Measurements from ENCODE around the gene PACSIN2.

Gene PACSIN2

DNA sequence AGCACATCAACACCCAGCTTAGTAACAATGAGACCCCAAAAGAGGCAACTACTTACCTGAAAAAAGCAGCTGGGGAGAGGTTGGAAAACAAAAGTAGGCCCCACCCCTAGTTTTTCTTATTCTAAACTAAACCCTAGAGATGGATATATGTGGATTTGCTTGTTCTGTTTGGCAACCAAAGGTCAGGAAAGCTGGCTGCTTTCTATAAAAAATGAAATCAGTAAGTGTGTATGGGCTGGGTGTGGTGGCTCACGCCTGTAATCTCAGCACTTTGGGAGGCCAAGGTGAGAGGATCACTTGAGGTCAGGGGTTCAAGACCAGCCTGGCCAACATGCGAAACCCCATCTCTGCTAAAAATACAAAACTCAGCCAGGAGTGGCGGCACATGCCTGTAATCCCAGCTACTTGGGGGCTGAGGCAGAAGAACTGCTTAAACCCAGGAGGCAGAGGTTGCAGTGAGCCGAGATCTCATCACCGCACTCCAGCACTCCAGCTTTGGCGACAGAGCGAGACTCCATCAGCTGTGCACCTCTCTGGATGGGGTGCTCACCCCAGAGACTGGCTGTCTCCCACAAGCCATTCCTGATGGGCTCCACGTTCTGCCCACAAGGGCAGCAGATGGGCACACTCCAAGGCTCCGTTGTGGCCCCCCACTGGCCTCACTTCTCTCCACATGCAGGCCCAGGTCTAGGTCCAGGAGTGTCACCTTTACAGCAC, 30.0 kb downstream of the PACSIN2 start:
- DNase-seq (ENCODE audit: low read depth in 1 of 2, low spot score in 1 of 2) = no peak
- H3K27me3 ChIP-seq (ENCODE audit: insufficient read depth, poor library complexity, severe bottlenecking) = no peaks in the 10 kb centered on the region
- H3K4me3 ChIP-seq (replicated peaks; ENCODE audit: insufficient read depth, low read length) = no peak overlapping the region
- H3K27ac ChIP-seq (replicated peaks) = no peak overlapping the region
- no peak for TF ChIP-seq GABPA (IDR thresholded peaks at IDR 0.05; ENCODE audit: low read depth)
- TF ChIP-seq, protein P1, sequence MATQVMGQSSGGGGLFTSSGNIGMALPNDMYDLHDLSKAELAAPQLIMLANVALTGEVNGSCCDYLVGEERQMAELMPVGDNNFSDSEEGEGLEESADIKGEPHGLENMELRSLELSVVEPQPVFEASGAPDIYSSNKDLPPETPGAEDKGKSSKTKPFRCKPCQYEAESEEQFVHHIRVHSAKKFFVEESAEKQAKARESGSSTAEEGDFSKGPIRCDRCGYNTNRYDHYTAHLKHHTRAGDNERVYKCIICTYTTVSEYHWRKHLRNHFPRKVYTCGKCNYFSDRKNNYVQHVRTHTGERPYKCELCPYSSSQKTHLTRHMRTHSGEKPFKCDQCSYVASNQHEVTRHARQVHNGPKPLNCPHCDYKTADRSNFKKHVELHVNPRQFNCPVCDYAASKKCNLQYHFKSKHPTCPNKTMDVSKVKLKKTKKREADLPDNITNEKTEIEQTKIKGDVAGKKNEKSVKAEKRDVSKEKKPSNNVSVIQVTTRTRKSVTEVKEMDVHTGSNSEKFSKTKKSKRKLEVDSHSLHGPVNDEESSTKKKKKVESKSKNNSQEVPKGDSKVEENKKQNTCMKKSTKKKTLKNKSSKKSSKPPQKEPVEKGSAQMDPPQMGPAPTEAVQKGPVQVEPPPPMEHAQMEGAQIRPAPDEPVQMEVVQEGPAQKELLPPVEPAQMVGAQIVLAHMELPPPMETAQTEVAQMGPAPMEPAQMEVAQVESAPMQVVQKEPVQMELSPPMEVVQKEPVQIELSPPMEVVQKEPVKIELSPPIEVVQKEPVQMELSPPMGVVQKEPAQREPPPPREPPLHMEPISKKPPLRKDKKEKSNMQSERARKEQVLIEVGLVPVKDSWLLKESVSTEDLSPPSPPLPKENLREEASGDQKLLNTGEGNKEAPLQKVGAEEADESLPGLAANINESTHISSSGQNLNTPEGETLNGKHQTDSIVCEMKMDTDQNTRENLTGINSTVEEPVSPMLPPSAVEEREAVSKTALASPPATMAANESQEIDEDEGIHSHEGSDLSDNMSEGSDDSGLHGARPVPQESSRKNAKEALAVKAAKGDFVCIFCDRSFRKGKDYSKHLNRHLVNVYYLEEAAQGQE (IDR thresholded peaks at IDR 0.05; ENCODE audit: insufficient replicate concordance, low read depth) = no peak
- TF ChIP-seq SPI1 (IDR thresholded peaks at IDR 0.05; ENCODE audit: borderline replicate concordance, low read depth) = no peak

DNA sequence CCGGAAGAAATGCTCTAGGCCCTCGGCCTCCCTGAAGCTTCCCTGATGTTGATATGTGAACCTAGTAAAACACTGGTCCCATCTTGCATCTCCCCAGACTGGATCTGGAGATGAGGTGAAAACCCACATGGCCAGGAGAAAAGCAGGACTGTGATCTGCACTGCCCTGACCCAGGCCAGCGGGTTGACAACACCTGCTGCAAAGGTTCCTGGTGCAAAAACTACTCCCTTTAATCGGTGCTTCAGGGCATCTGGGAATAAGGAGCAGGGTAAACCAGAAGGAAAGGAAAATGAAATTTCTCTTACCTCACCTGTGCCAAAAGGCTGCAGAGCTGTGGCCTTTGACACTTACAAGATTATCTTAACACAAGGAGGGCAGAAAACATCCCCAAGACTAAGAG, 30.6 kb downstream of the PACSIN2 start:
- Histone ChIP-seq H3K27ac (replicated peaks) (no peak overlapping the region), H3K27me3 (ENCODE audit: insufficient read depth, poor library complexity, severe bottlenecking) (no peaks in the 10 kb centered on the region), H3K4me3 (replicated peaks; ENCODE audit: insufficient read depth, low read length) (no peak overlapping the region)
- DNase-seq (ENCODE audit: low read depth in 1 of 2, low spot score in 1 of 2) = no peak
- no peak for TF ChIP-seq POLR2AphosphoS5 (IDR thresholded peaks at IDR 0.05; ENCODE audit: low read depth)
- TF ChIP-seq, protein P1 (IDR thresholded peaks at IDR 0.05; ENCODE audit: insufficient replicate concordance, low read depth) = no peak
- TF ChIP-seq SPI1 (IDR thresholded peaks at IDR 0.05; ENCODE audit: borderline replicate concordance, low read depth) = no peak
- TF ChIP-seq, protein P2, sequence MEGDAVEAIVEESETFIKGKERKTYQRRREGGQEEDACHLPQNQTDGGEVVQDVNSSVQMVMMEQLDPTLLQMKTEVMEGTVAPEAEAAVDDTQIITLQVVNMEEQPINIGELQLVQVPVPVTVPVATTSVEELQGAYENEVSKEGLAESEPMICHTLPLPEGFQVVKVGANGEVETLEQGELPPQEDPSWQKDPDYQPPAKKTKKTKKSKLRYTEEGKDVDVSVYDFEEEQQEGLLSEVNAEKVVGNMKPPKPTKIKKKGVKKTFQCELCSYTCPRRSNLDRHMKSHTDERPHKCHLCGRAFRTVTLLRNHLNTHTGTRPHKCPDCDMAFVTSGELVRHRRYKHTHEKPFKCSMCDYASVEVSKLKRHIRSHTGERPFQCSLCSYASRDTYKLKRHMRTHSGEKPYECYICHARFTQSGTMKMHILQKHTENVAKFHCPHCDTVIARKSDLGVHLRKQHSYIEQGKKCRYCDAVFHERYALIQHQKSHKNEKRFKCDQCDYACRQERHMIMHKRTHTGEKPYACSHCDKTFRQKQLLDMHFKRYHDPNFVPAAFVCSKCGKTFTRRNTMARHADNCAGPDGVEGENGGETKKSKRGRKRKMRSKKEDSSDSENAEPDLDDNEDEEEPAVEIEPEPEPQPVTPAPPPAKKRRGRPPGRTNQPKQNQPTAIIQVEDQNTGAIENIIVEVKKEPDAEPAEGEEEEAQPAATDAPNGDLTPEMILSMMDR (IDR thresholded peaks at IDR 0.05; ENCODE audit: insufficient read depth, low read length) = no peak
- TF ChIP-seq GABPA (IDR thresholded peaks at IDR 0.05; ENCODE audit: low read depth) = no peak

DNA sequence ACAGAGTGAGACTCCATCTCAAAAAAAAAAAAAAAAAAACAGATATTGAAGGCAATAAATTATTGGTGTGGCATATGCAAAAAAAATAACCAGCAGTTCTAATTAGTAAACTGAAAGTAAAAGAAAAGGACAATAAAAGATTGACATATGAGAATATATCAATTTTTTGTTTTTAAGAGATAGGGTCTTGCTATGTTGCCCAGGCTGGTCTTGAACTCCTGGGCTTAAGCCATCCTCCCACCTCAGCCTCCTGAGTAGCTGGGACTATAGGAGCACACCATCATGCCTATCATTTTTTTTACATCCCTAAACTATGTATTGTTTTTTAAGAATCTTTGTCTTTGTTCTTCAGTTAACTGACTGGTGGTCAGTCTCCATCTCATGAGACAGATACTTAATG, 31.5 kb downstream of the PACSIN2 start:
- Histone ChIP-seq H3K4me3 (replicated peaks; ENCODE audit: insufficient read depth, low read length) (no peak overlapping the region), H3K27ac (replicated peaks) (no peak overlapping the region), H3K27me3 (ENCODE audit: insufficient read depth, poor library complexity, severe bottlenecking) (no peaks in the 10 kb centered on the region)
- DNase-seq (ENCODE audit: low read depth in 1 of 2, low spot score in 1 of 2) = no peak
- no peak for TF ChIP-seq SPI1 (IDR thresholded peaks at IDR 0.05; ENCODE audit: borderline replicate concordance, low read depth)
- no peak for TF ChIP-seq POLR2AphosphoS5 (IDR thresholded peaks at IDR 0.05; ENCODE audit: low read depth)
- TF ChIP-seq GABPA (IDR thresholded peaks at IDR 0.05; ENCODE audit: low read depth) = no peak
- TF ChIP-seq, protein P1 (IDR thresholded peaks at IDR 0.05; ENCODE audit: insufficient replicate concordance, low read depth) = no peak
- TF ChIP-seq, protein P2 (IDR thresholded peaks at IDR 0.05; ENCODE audit: insufficient read depth, low read length) = no peak
